Left renal cortex interstitium (tissue), 4 donors: Measurements from ENCODE around the gene SRP68. TPM values are rescaled to one million over a fixed set of nuclear protein-coding genes. Genes with fewer than 3 reads are reported as not detected.

Experiments used
- DNase-seq, 4 donors: peaks; one replicate each; pipeline ENCODE4 v3.0.0-alpha.2; 2013; ENCODE audit warnings: low read depth in 4 of 4, low spot score in 2 of 4, missing footprints in 1 of 4
- polyA plus RNA-seq, 4 donors: library from polyadenylated mRNA; unstranded; fragments of 120-200 nt; gene quantifications; one replicate each; pipeline ENCODE4 v1.2.1, GENCODE V29; 2013; ENCODE audit not compliant: insufficient read length in 4 of 4

Gene SRP68
- polyA plus RNA-seq, result 100 to 1,000 TPM in 2 of 4 donors, 10 to 100 TPM in 2; 95.3 to 110 (median 101) TPM

DNA sequence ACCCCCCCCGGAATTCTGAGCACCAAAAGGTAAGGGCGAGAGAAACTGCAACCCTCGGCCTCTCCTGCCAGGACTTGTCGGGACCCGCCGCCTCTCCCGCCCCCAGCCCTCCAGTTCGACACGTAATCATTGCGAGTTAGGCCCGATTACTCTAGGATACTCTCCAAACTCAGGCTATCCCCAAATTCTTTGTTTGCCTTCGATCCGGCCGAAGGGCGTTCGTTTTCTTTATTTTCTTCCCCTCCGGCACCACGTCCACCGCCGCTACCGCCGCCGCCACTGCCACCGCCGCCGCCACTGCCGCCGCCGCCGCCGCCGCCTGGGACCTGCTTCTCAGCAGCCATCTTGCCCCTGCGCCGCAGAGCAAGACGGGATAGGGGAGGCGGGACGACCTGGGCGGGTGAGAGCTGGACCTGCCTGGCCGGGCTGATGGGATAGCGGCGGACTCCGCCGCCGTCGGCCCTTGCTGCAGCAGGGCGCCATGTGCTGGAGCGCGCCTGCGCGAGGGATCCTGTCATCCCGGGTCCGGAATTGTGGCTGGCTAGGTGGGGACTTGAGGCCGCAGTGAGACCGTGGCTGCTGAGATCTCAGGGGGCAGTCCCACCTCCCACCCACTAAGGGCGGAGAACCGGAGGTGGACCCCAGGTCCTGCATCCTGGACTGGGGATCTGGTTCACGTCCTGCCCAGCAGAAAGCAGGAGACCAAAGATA, at the start of gene SRP68:
Gene SRP68, minus strand, starts transcription at position 370 of the 711 bp plus-strand sequence. Its CDS starts 26 bp downstream, at position 344.
- DNase-seq, result peak; percentile 59 to 84 (median 72)

DNA sequence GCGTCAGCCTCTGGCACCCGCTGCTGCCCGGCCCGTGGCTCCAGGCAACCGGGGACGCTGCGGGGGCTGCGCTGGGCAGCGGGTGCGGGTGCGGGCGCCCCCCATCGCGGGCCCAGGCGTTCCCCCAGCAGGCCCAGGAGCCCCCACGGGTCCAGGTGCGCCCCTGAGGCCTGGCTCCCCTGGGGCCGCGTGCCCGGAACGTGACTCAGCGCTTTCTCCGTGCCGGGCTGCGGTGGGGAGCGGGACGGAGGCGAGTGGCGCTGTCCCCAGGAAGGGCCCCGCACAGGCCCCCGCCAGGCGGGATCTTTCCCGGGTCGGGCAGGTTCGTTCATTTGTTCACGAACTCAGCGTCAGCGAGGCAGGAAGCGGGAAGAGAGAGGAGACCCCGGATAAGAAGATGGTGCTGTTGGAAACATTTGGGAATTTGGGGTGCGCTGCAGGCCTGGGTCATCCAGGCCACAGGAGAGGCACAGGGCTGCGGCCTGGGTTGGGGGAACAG, 49.7 kb upstream of the SRP68 start:
- DNase-seq, result no peak

DNA sequence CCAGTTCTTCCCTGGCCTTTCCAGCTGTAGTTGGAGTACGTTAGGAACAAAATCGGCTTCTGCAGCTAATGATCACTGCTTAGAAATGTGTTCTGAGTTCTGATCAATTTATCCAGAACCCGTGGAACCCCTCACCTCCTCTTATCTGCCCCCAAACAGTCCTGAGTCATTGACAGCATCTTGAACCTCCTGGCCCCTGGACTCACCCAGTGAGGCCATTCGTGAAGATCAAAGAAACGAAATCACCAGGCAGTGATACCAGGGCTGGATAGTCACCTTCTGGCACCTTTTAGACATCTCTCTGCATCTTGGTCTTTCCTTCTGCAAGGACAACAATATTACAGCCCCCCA, 48.3 kb upstream of the SRP68 start:
- no peak for DNase-seq

GRCh38 chr17:76119409-76120371, 47.4 kb upstream of the SRP68 start:
- no peak for DNase-seq

GRCh38 chr17:76115138-76115754, 42.9 kb upstream of the SRP68 start:
- DNase-seq, result no peak

- no peak for DNase-seq
Measured at GRCh38 chr17:76111956-76112355, 39.6 kb upstream of the SRP68 start.

DNA sequence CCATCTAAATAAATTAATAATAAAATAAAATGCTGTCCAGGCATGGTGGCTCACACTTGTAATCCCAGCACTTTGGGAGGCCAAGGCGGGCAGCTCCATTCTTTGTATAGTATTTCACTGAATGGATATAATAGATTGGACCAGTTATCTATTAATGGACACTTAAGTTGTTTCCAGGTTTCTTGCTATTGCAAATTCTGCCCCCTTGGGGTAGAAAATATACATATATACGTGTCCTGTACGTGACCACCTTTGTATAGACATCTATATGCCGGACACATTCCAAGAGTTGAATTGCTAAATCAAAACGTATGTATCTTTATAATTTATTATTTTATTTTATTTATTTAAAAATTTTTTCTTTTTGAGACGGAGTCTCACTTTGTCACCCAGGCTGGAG, 35.2 kb upstream of the SRP68 start:
- no peak for DNase-seq

GRCh38 chr17:76106703-76107102, 34.4 kb upstream of the SRP68 start:
- no peak for DNase-seq

- no peak for DNase-seq
Measured at GRCh38 chr17:76104896-76105231, 32.5 kb upstream of the SRP68 start.

GRCh38 chr17:76104140-76104895, 32.0 kb upstream of the SRP68 start:
- no peak for DNase-seq

DNA sequence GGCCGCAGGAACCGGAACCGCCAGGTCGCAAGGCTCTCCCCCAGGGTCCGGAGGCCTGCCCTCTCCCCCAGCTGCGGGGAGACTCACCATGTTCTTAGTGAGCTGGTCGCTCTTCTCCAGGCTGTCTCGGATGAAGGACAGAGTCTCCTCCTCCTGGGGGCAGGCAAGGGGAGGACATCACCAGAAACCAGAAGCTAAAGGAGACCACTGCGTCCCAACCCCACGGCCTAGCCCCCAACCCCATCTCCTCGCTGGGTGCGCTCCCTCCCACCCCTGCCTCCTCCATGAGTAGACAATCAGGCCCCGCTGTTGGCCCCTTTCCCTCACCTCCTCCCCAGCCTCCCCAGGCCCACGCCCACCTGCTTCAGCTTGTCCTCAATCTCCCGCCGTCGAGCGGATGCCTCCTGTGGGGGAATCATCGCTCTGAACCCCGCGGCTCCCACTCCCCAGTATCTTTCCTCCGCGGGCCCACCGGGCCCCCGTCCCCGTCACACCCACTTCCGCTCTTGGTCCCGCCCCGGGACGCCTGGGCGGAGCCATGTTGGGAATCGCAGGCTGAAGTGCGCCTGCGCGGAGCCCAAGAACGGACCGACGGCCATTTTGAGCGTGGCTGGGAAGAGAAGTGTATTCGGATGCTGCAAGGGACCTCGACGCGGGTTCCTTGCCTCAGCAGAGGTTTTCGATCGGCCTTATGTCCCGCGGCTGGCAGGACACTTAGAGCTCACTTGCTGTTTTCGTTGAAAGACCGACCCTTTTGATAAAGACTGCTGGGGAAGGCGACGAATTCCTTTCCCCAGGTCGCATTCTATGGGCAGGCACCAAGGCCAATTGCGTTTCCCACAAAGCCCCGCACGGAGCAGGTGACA, 31.2 kb upstream of the SRP68 start, which contains the start of gene EXOC7:
Gene EXOC7, minus strand, starts transcription at position 514 of the 866 bp plus-strand sequence. Its CDS starts 95 bp downstream, at position 419.
- peak; percentile 84 to 94 (median 91) for DNase-seq

DNA sequence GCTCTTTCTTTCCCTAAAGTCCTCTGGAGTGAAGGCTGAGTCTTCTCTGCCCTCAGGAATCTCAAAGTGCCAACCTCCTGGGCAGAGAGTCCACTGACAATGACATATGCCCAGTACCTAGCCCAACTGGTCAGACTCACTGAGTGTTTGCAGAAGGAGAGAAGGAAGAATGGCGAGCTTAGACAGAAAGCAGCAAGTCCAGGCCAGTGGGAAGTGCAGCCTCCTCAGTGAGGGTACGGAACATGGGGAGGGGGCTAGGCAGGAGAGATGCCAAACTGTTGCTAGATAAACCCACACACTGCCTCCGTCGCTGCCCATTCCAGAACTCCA, 30.6 kb upstream of the SRP68 start:
- no peak for DNase-seq

DNA sequence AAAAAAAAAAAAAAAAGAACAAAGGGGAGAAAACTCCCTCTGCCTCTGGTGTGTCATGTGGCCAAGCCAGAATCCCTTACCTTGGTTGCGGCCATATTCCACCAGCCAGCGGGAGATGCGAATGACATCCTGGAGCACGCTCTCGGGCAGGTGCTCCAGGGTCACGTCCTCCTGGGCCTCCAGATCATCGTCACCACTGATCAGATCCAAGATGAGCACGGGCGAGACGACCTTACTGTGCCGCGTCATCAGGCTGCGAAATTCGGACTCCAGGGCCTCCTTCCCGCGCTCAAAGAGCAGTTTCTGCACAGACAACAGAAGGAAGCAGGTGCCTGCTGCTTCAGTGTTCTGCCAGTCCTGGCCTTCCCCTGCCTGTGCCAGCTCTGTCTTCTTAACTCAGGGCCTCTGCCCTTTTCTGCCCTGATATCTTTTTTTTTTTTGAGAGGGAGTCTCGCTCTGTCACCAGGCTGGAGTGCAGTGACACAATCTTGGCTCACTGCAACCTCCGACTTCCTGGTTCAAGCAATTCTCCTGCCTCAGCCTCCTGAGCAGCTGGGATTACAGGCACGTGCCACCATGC, 25.5 kb upstream of the SRP68 start:
- DNase-seq, result no peak

- DNase-seq, result no peak
Measured at GRCh38 chr17:76095943-76096342, 23.6 kb upstream of the SRP68 start.

GRCh38 chr17:76094046-76094445, 21.7 kb upstream of the SRP68 start:
- DNase-seq, result no peak

DNA sequence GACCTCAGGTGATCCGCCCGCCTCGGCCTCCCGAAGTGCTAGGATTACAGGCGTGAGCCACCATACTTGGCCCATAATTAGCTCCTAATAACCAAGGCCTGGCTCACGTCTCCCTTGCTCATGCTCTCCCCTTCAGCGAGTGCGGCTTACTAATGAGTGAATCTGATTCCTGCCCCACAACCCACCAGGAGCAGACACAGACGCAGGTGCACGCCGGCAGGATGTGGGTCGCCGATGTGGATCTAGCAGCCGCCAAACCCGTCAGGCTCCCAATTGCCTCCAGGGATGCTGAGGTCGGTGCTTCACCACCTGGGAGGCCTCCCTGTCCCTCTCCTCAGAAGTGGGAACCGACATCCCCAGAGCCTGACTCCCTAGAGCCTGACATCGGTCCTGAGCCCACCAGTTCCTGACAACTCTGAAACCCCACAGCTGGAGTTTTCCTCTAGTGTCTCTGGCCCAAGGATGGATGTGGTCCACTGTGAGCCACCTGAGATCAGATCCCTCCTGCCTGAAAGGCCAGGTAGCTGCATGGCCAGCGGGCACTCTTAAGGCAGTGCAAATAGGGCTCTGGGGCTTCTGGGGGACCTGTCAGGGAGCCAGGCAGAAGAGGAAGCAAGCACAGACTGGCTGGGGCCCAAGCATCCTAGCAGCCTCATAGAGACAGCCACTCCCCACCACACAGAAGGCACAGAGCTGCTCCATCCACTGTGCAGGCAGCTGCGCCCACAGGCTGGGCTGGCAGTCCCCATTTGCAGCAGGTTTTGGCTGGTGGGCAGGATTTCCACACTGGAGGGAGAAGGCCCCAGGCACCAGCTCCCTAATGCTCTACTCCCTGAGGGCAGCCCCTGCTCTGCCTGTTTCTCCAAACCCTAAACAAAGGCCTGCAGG, 20.5 kb upstream of the SRP68 start:
- DNase-seq, result no peak

DNA sequence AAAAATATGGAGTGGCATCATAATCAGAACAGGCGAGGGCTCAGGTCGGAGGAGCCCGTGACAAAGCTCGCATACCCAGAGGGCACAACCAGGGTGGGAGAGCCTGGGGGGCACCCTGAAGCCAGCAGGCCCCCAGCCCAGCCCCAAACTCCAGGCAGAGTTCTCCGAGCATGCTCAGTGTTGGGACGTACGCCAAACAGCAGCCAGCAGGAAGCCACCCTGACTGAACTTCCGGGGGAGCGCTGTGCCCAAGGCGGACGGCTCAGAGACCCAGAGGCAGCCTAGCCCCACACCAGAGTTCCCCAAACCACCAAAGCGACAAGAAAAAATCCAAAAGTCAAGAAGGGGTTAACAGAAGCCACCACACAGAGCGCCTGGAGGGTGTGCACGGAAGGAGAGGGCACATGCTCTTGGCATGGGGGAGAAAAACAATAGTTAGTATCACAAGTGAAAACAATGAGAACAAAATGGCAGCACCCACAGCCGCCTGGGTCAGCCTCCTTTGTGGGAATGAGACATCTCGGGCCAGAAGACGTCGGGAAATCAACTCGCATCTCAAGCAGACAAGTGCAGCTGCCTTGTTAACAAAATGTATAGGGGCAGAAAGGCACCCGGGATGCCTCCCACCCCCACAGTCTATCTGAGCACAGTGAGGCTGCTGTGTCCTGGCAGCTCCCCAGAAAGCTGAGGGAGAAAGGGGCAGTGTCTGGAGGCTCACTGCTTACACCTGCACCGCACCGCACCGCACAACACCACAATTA, 19.4 kb upstream of the SRP68 start:
- DNase-seq, result no peak
